Heart right ventricle (tissue), 16 donors: ENCODE results near the gene CD302. TPM values are rescaled to one million over a fixed set of nuclear protein-coding genes. Genes with fewer than 3 reads are reported as not detected.

ENCODE experiments used
- ATAC-seq, 8 donors: fragments of 200-7000 bp; cut with Tn5 transposase; one replicate each; pipeline ENCODE4 v1.9.1; 2020; ENCODE audit warnings: mild to moderate bottlenecking in 8 of 8, moderate library complexity in 8 of 8, moderate number of reproducible peaks in 1 of 8
- DNase-seq, 2 donors: peaks; one replicate each; pipeline ENCODE4 v3.0.0-alpha.2; 2020
- H3K27ac ChIP-seq, 10 donors: fragments of 200-600 bp; sonication (generic) in 2 of 10; one replicate each; pipeline versions ENCODE4 v1.5.0 to v1.8.0; 2020 to 2022; ENCODE audit warnings: mild to moderate bottlenecking in 3 of 10
- H3K27me3 ChIP-seq, 7 donors: fragments of 200-600 bp; one replicate each; pipeline ENCODE4 v1.8.0; 2021 to 2022; ENCODE audit warnings: mild to moderate bottlenecking in 2 of 7
- H3K36me3 ChIP-seq, 9 donors: fragments of 200-600 bp; sonication (generic) in 1 of 9; one replicate each; pipeline versions ENCODE4 v1.5.0 to v1.8.0; 2020 to 2022; ENCODE audit warnings: mild to moderate bottlenecking in 2 of 9
- H3K4me1 ChIP-seq, 9 donors: fragments of 200-600 bp; sonication (generic) in 1 of 9; one replicate each; pipeline versions ENCODE4 v1.5.0 to v1.8.0; 2020 to 2022; ENCODE audit warnings: mild to moderate bottlenecking in 4 of 9
- H3K4me3 ChIP-seq, 10 donors: fragments of 200-600 bp; sonication (generic) in 2 of 10; one replicate each; pipeline versions ENCODE4 v1.5.0 to v1.8.0; 2020 to 2022; ENCODE audit warnings: mild to moderate bottlenecking in 7 of 10, moderate library complexity in 2 of 10
- H3K9me3 ChIP-seq, 11 donors: fragments of 200-600 bp in 10 of 11; sonication (generic) in 2 of 11; one replicate each; pipeline versions ENCODE4 v1.5.0 to v1.8.0; 2013 to 2022; ENCODE audit warnings: mild to moderate bottlenecking in 2 of 11, control low read depth in 1 of 11, moderate library complexity in 1 of 11
- WGBS, 2 donors: extraction: QIAGEN DNeasy Blood & Tissue Kit; methylation state at CpG; one replicate each; pipeline ENCODE4 v1.1.7; 2013; ENCODE audit warnings: inconsistent platforms in 1 of 2; 5-methylcytosine and 5-hydroxymethylcytosine counted together
- intact Hi-C, 10 donors: fragments of 100-400 bp; cut with DNase I; formaldehyde crosslinking; loops; one replicate each; pipeline versions ENCODE4 v1.11.1 to v1.14.2; 2022
- polyA plus RNA-seq, 2 donors: library from polyadenylated mRNA; stranded (reverse); fragments of 200-250 nt; gene quantifications; one replicate each; pipeline ENCODE4 v1.2.3, GENCODE V29; 2013
- total RNA-seq, 10 donors: library from RNA; stranded (reverse); fragmentation: NEBNext Ultra II Directional in 3 of 10; extraction: Animal tissue kit (Norgen Biotek cat#: 25700) in 3 of 10; gene quantifications; one replicate each; pipeline versions ENCODE4 v1.2.1 to v1.2.4, GENCODE V29; 2021 to 2023
- TF ChIP-seq, protein P1 (sequence below), 9 donors: fragments of 200-600 bp; sonication (generic) in 2 of 9; IDR thresholded peaks; one replicate each; pipeline versions ENCODE4 v1.5.0 to v1.8.0; 2021 to 2022; ENCODE audit warnings: antibody characterized with exemption in 9 of 9, mild to moderate bottlenecking in 5 of 9, moderate library complexity in 1 of 9
- donor health status: Arrhythmogenic right ventricular cardiomyopathy.
- donor health status: ischemic (EF 13 %, LVEDD 7.1; RV severe dilation, severe dysfunction).
- donor health status: healthy with polysubstance abuse.
- donor health status: DM: no; HTN: yes; CAD: no.
- donor health status: DM: no; HTN: no; CAD: no.
- donor health status: ischemic (EF 25% LVEDD 6.9; RV normal size, moderate dysfunction).
- donor health status: ischemic (EF 25% LVEDD 5.7; RV mildly dilated, moderate dysfunction).
- donor health status: healthy.
- donor health status: DM: yes; HTN: yes; CAD: no.
- donor health status: Ischemic cardiomyopathy.
- donor health status: ischemic (EF 35%, LVEDD 5.7; RV mildly dilated, moderate dysfunction).
- donor health status: nonischemic (EF 11% LVEDD 7.7; RV severe dilation, severe dysfunction).
- donor health status: DM: yes; HTN: yes; CAD: no.
- donor health status: PGD.
- donor health status: ischemic (EF 29% LVEDD 5.4; RV normal size, mild dysfunction).
- donor health status: nonischemic (EF 23%, LVEDD 6.1; RV moderate dilation, normal function).

The CD302 gene
- total and polyA plus RNA-seq, 12 donors, result 5.8 to 25.2 (median 12.8) TPM

- Histone ChIP-seq H3K27ac (peak overlapping the region in 3 of 10 donors; percentile 19 to 36 (median 23)), H3K4me3 (no peak overlapping the region), H3K36me3 (peaks cover 0 to 100% (median 12%) of the 10 kb centered on the region in 9 donors), H3K27me3 (no peaks in the 10 kb centered on the region), H3K9me3 (no peaks in the 10 kb centered on the region), H3K4me1 (peaks cover 0 to 45% (median 20%) of the 10 kb centered on the region in 9 donors)
- TF ChIP-seq, protein P1, sequence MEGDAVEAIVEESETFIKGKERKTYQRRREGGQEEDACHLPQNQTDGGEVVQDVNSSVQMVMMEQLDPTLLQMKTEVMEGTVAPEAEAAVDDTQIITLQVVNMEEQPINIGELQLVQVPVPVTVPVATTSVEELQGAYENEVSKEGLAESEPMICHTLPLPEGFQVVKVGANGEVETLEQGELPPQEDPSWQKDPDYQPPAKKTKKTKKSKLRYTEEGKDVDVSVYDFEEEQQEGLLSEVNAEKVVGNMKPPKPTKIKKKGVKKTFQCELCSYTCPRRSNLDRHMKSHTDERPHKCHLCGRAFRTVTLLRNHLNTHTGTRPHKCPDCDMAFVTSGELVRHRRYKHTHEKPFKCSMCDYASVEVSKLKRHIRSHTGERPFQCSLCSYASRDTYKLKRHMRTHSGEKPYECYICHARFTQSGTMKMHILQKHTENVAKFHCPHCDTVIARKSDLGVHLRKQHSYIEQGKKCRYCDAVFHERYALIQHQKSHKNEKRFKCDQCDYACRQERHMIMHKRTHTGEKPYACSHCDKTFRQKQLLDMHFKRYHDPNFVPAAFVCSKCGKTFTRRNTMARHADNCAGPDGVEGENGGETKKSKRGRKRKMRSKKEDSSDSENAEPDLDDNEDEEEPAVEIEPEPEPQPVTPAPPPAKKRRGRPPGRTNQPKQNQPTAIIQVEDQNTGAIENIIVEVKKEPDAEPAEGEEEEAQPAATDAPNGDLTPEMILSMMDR (IDR thresholded peaks at IDR 0.05), result no peak
- WGBS, 2 donors, result 90 to 91% methylated on average over 15 of the region's 15 CpGs
- ATAC-seq, result peak in 6 of 8 donors; percentile 29 to 55 (median 43)
- intact Hi-C loops, result no loop called here
- no peak for DNase-seq
Observed at GRCh38 chr2:159738509-159739390, 59.3 kb downstream of the CD302 start.

DNA sequence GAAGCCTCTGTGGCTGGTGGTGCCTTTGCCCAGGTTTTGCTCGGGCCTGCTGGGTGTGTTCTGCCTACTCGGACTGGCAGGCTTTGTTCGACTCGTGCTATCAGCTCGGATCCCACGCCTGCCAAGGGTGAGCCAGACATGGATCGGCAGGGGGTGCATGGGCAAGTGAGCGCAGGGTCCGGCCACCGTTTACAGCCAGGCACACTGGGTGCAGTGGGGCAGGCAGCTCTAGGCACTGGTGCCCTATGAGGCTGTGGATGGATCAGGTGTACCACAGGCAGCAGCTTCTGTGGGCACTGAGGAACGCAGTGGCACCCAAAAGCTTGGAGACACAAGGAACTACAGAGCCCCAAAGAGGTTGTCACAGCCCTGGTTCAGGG is 60.1 kb downstream of the CD302 start:
- 54 to 65% methylated on average over 11 of the region's 11 CpGs for WGBS, 2 donors
- Histone ChIP-seq H3K27me3 (no peaks in the 10 kb centered on the region), H3K36me3 (peaks cover 0 to 100% (median 12%) of the 10 kb centered on the region in 9 donors), H3K27ac (peak overlapping the region in 7 of 10 donors; percentile 11 to 36 (median 19)), H3K4me1 (peaks cover 0 to 51% (median 20%) of the 10 kb centered on the region in 9 donors), H3K9me3 (no peaks in the 10 kb centered on the region), H3K4me3 (no peak overlapping the region)
- ATAC-seq, result peak in 6 of 8 donors; percentile 61 to 89 (median 79)
- intact Hi-C loops, result no loop called here
- DNase-seq, result peak; percentile 27 to 34
- TF ChIP-seq, protein P1 (IDR thresholded peaks at IDR 0.05), result no peak

- Histone ChIP-seq H3K27me3 (no peaks in the 10 kb centered on the region), H3K36me3 (peaks cover 0 to 100% (median 13%) of the 10 kb centered on the region in 9 donors), H3K4me3 (no peak overlapping the region), H3K27ac (peak overlapping the region in 8 of 10 donors; percentile 5 to 25 (median 16)), H3K4me1 (peaks cover 0 to 52% (median 20%) of the 10 kb centered on the region in 9 donors), H3K9me3 (no peaks in the 10 kb centered on the region)
- WGBS, 2 donors, result 93 to 100% methylated on average over 1 of the region's 1 CpG
- TF ChIP-seq, protein P1 (IDR thresholded peaks at IDR 0.05), result no peak
- intact Hi-C loops, result no loop called here
- DNase-seq (no peak), ATAC-seq (peak in 6 of 8 donors; percentile 9 to 42 (median 33))
Observed at GRCh38 chr2:159737292-159737916, 60.6 kb downstream of the CD302 start.

DNA sequence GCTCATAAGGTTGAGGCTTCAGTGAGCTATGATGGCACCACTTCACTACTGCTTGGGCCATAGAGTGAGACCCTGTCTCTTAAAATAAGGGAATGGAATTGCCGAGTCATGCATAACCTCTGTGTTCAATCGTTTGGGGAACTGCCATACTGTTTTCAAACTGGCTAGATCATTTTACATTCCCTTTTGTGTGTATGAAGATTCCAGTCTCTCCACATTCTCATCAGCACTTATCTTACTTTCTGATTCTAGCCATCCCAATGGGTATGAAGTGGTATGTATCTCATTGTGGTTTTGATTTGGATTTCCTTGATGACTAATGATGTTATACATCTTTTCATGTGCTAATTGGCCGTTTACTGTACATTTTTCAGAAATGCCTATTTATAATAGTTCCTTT is 62.0 kb downstream of the CD302 start:
- Histone ChIP-seq H3K36me3 (peaks cover 0 to 100% (median 27%) of the 10 kb centered on the region in 9 donors), H3K4me1 (peaks cover 0 to 55% (median 19%) of the 10 kb centered on the region in 9 donors), H3K9me3 (no peaks in the 10 kb centered on the region), H3K27ac (no peak overlapping the region), H3K4me3 (no peak overlapping the region), H3K27me3 (no peaks in the 10 kb centered on the region)
- TF ChIP-seq, protein P1 (IDR thresholded peaks at IDR 0.05), result no peak
- intact Hi-C loops, result no loop called here
- ATAC-seq, result no peak
- WGBS, 2 donors, result 84 to 85% methylated on average over 3 of the region's 3 CpGs
- no peak for DNase-seq
